Mesendoderm (in vitro differentiated cells): ENCODE measurements around the gene HS6ST3.
A peak's percentile ranks its signal among the peaks of the same experiment; 100 is the strongest.

Experiments used
- DNase-seq: peaks from one replicate; pipeline ENCODE4 v3.0.0; 2013
- H2AK5ac ChIP-seq: 2 replicates; pipeline ENCODE4 v1.6.1; 2013; ENCODE audit warnings: low read length, inconsistent platforms
- H2BK120ac ChIP-seq: 2 replicates; pipeline ENCODE4 v1.6.1; 2013; ENCODE audit warnings: low read depth, mild to moderate bottlenecking, low read length, moderate library complexity, mixed read lengths
- H2BK15ac ChIP-seq: replicated peaks from 2 replicates; pipeline ENCODE4 v1.6.1; 2013; ENCODE audit warnings: low read depth, mild to moderate bottlenecking, moderate library complexity
- H2BK5ac ChIP-seq: 2 replicates; pipeline ENCODE4 v1.6.1; 2013; ENCODE audit warnings: low read length, inconsistent platforms
- H3K18ac ChIP-seq: 2 replicates; pipeline ENCODE4 v1.6.1; 2013; ENCODE audit warnings: mild to moderate bottlenecking, low read length, mixed read lengths
- H3K23ac ChIP-seq: one replicate; pipeline ENCODE4 v1.6.1; 2013; ENCODE audit warnings: low read length
- H3K27ac ChIP-seq: 2 replicates; pipeline ENCODE4 v1.5.1; 2013; ENCODE audit warnings: low read depth, mild to moderate bottlenecking, inconsistent platforms, low read length, moderate library complexity
- H3K27me3 ChIP-seq: 2 replicates; pipeline ENCODE4 v1.6.1; 2013; ENCODE audit warnings: low read length, control low read depth, mild to moderate bottlenecking, inconsistent platforms; ENCODE audit not compliant: insufficient read depth, poor library complexity
- H3K36me3 ChIP-seq: 2 replicates; pipeline ENCODE4 v1.6.1; 2013; ENCODE audit warnings: low read length, inconsistent platforms; ENCODE audit not compliant: control insufficient read depth, insufficient read depth
- H3K4ac ChIP-seq: one replicate; pipeline ENCODE4 v1.6.1; 2013; ENCODE audit warnings: low read depth, mild to moderate bottlenecking, low read length, moderate library complexity
- H3K4me1 ChIP-seq: 2 replicates; pipeline ENCODE4 v1.6.1; 2013; ENCODE audit warnings: low read depth, low read length, inconsistent platforms; ENCODE audit not compliant: control insufficient read depth
- H3K4me2 ChIP-seq: 2 replicates; pipeline ENCODE4 v1.6.1; 2013; ENCODE audit warnings: low read length
- H3K4me3 ChIP-seq: 2 replicates; pipeline ENCODE4 v1.5.1; 2013; ENCODE audit warnings: mild to moderate bottlenecking, low read length
- H3K56ac ChIP-seq: one replicate; pipeline ENCODE4 v1.6.1; 2013; ENCODE audit warnings: low read length
- H3K79me1 ChIP-seq: 2 replicates; pipeline ENCODE4 v1.6.1; 2013; ENCODE audit warnings: low read length, inconsistent platforms
- H3K79me2 ChIP-seq: 2 replicates; pipeline ENCODE4 v1.6.1; 2013; ENCODE audit warnings: mild to moderate bottlenecking, low read length; ENCODE audit not compliant: control insufficient read depth, insufficient read depth
- H3K9ac ChIP-seq: 2 replicates; pipeline ENCODE4 v1.6.1; 2013; ENCODE audit warnings: low read length, inconsistent platforms
- H4K5ac ChIP-seq: one replicate; pipeline ENCODE4 v1.6.1; 2013; ENCODE audit warnings: low read length
- H4K8ac ChIP-seq: one replicate; pipeline ENCODE4 v1.6.1; 2013; ENCODE audit warnings: low read depth, mild to moderate bottlenecking, control low read depth, low read length, moderate library complexity
- WGBS: extraction: QIAGEN DNeasy Blood & Tissue Kit; methylation state at CpG from one replicate; pipeline ENCODE4 v1.1.7; 2013; ENCODE audit warnings: low lambda C conversion rate, missing lambda C conversion rate; ENCODE audit not compliant: insufficient coverage; ENCODE audit errors: extremely low coverage; 5-methylcytosine and 5-hydroxymethylcytosine counted together

The HS6ST3 gene

DNA sequence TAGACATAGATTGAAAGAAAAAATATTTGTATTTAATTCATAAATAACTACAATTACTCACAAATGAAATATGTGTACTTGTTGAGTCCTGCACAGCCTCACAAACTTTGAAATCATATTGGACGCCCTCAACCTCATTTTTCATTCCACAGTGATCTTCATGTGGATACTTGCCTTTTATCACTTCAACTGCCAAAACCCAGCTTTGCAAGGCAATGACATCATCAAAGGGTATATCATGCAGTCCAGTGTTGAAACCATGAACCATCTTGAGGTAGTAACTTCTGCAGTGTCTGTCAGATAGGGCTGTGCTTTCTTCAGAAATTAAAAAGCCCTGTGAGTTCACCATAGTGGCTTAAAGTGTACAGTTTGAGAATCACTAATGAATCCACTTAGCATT is 82.2 kb downstream of the HS6ST3 start:
- Histone ChIP-seq H3K79me2 (no peaks in the 10 kb centered on the region), H3K4me2 (no peak overlapping the region), H3K36me3 (no peaks in the 10 kb centered on the region), H3K9ac (no peak overlapping the region), H3K56ac (no peak overlapping the region), H2BK5ac (no peak overlapping the region), H3K27me3 (no peaks in the 10 kb centered on the region), H3K18ac (no peak overlapping the region), H3K4ac (no peak overlapping the region), H3K79me1 (no peaks in the 10 kb centered on the region), H3K23ac (no peak overlapping the region), H2AK5ac (no peak overlapping the region), H3K27ac (no peak overlapping the region), H4K8ac (no peak overlapping the region), H3K4me1 (no peaks in the 10 kb centered on the region), H4K5ac (no peak overlapping the region), H2BK15ac (no peak overlapping the region), H3K4me3 (no peak overlapping the region), H2BK120ac (no peak overlapping the region)
- no CpG with 5 or more reads among the region's 1 CpG for WGBS
- no peak for DNase-seq

GRCh38 chr13:96178759-96179158 is 88.9 kb downstream of the HS6ST3 start:
- H3K4me1 ChIP-seq = no peaks in the 10 kb centered on the region
- no CpG with 5 or more reads among the region's 1 CpG for WGBS
- H3K23ac ChIP-seq = no peak overlapping the region
- DNase-seq = no peak
- no peak overlapping the region for H2BK5ac ChIP-seq
- no peak overlapping the region for H3K27ac ChIP-seq
- no peak overlapping the region for H2BK120ac ChIP-seq
- no peak overlapping the region for H3K4ac ChIP-seq
- no peak overlapping the region for H2BK15ac ChIP-seq
- no peak overlapping the region for H3K4me2 ChIP-seq
- no peak overlapping the region for H3K9ac ChIP-seq
- no peaks in the 10 kb centered on the region for H3K79me2 ChIP-seq
- no peaks in the 10 kb centered on the region for H3K79me1 ChIP-seq
- H3K4me3 ChIP-seq = no peak overlapping the region
- H4K8ac ChIP-seq = no peak overlapping the region
- H4K5ac ChIP-seq = no peak overlapping the region
- H3K18ac ChIP-seq = no peak overlapping the region
- no peak overlapping the region for H2AK5ac ChIP-seq
- H3K56ac ChIP-seq = no peak overlapping the region
- H3K27me3 ChIP-seq = no peaks in the 10 kb centered on the region
- H3K36me3 ChIP-seq = no peaks in the 10 kb centered on the region

DNA sequence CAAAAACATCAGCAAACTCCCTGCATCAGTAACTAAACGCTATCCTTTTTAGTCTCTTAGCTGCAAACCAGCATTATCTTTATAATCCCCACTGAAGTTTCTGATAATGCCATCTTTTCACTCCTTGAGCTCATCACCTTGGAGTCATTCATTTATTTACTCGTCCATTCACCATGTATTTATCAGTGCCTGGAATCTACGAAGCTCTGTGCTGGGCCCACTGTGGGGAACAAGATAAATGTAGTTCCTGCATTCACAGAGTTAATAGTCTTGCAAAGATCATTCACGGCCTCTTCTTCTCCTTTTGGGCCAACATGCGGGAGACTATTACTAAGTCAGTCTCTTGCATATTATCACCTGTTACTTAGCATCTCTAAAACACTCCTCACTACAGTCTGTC is 89.4 kb downstream of the HS6ST3 start:
- Histone ChIP-seq H3K4me3 (no peak overlapping the region), H3K9ac (no peak overlapping the region), H2BK5ac (no peak overlapping the region), H2BK15ac (no peak overlapping the region), H3K4ac (no peak overlapping the region), H3K27me3 (no peaks in the 10 kb centered on the region), H3K18ac (no peak overlapping the region), H3K4me2 (no peak overlapping the region), H3K56ac (no peak overlapping the region), H3K27ac (no peak overlapping the region), H4K8ac (no peak overlapping the region), H3K79me2 (no peaks in the 10 kb centered on the region), H3K36me3 (no peaks in the 10 kb centered on the region), H2AK5ac (no peak overlapping the region), H2BK120ac (no peak overlapping the region), H3K23ac (no peak overlapping the region), H4K5ac (no peak overlapping the region), H3K79me1 (no peaks in the 10 kb centered on the region), H3K4me1 (no peaks in the 10 kb centered on the region)
- no CpG with 5 or more reads among the region's 5 CpGs for WGBS
- peak; percentile 72 for DNase-seq

DNA sequence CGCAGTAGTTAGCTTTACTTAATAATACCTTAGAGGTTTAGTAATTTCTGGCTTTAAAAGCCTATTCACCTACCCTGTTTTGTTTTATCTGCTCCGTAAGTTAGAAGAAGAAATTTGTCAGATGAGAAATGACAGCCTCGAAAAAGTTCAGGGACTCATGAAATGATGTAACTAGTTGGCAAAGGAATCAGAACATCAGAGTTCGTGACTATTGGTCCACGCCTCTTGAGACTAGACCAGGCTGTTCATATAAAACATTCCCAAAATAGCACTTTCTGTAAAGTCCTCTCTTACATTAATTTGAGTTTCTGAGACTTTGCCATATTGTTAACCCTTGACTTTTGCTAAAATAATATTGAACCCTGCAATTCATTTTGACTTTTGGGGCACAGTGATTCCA is 92.0 kb downstream of the HS6ST3 start:
- no CpG with 5 or more reads among the region's 5 CpGs for WGBS
- Histone ChIP-seq H3K4ac (no peak overlapping the region), H2BK120ac (no peak overlapping the region), H3K4me1 (no peaks in the 10 kb centered on the region), H4K5ac (no peak overlapping the region), H3K27ac (no peak overlapping the region), H3K4me2 (no peak overlapping the region), H4K8ac (no peak overlapping the region), H3K27me3 (no peaks in the 10 kb centered on the region), H3K9ac (no peak overlapping the region), H3K79me2 (no peaks in the 10 kb centered on the region), H3K79me1 (no peaks in the 10 kb centered on the region), H3K18ac (no peak overlapping the region), H2BK15ac (no peak overlapping the region), H3K56ac (no peak overlapping the region), H2BK5ac (no peak overlapping the region), H3K23ac (no peak overlapping the region), H3K4me3 (no peak overlapping the region), H2AK5ac (no peak overlapping the region), H3K36me3 (no peaks in the 10 kb centered on the region)
- DNase-seq = no peak

GRCh38 chr13:96185818-96186217 is 95.9 kb downstream of the HS6ST3 start:
- Histone ChIP-seq H3K4me1 (no peaks in the 10 kb centered on the region), H3K79me2 (no peaks in the 10 kb centered on the region), H2AK5ac (no peak overlapping the region), H3K9ac (no peak overlapping the region), H3K4me2 (no peak overlapping the region), H3K56ac (no peak overlapping the region), H4K5ac (no peak overlapping the region), H3K18ac (no peak overlapping the region), H2BK15ac (no peak overlapping the region), H2BK5ac (no peak overlapping the region), H3K23ac (no peak overlapping the region), H2BK120ac (no peak overlapping the region), H3K79me1 (no peaks in the 10 kb centered on the region), H3K36me3 (no peaks in the 10 kb centered on the region), H3K27ac (no peak overlapping the region), H3K4ac (no peak overlapping the region), H3K27me3 (no peaks in the 10 kb centered on the region), H4K8ac (peak overlapping the region; percentile 28), H3K4me3 (no peak overlapping the region)
- WGBS = no CpG with 5 or more reads among the region's 6 CpGs
- no peak for DNase-seq

- Histone ChIP-seq H3K18ac (no peak overlapping the region), H2BK5ac (no peak overlapping the region), H3K4me3 (no peak overlapping the region), H3K27ac (no peak overlapping the region), H3K56ac (no peak overlapping the region), H3K36me3 (no peaks in the 10 kb centered on the region), H3K23ac (no peak overlapping the region), H3K79me1 (no peaks in the 10 kb centered on the region), H3K4me1 (no peaks in the 10 kb centered on the region), H3K27me3 (no peaks in the 10 kb centered on the region), H3K9ac (no peak overlapping the region), H3K79me2 (no peaks in the 10 kb centered on the region), H4K8ac (no peak overlapping the region), H2BK15ac (no peak overlapping the region), H2AK5ac (no peak overlapping the region), H3K4ac (no peak overlapping the region), H4K5ac (no peak overlapping the region), H2BK120ac (no peak overlapping the region), H3K4me2 (no peak overlapping the region)
- DNase-seq = no peak
- no CpG with 5 or more reads among the region's 3 CpGs for WGBS
Measured at GRCh38 chr13:96191367-96191766, 101.5 kb downstream of the HS6ST3 start.
